ENCODE data around the gene PPP1R1C.

Gene PPP1R1C

DNA sequence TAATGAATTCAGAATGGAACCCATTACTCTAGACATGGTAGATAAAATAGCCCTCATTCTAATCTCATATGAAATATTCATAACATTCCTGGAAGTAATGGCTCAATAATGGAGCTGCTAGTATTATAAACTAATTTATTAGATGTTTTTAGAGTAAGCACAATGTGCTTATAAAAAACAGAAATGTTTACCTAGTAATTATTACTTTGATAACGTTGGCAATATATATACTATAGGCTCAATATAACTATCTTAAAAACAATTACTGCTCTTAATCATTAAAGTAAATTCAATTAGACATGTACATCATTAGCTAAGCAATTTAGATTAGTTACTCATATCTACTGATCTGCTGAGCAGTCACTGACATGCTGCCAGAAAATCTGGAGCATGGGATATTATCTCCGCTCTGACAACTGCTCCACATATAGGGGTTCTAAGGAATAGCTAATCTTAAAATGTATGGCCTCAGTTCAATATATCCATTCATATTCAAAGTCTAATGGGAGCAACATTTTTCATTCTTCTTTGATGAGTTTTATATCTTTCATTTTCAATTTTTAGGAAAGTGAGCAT is 19.4 kb downstream of the PPP1R1C start:
- no peak for DNase-seq (ENCODE audit: extremely low spot score)
- CTCF ChIA-PET, result no interaction called here
- POLR2A ChIA-PET, result no interaction called here
- TF ChIP-seq SUZ12 (IDR thresholded peaks at IDR 0.05) (no peak), ARNT (IDR thresholded peaks at IDR 0.05) (no peak)

- DNase-seq (ENCODE audit: extremely low spot score), result no peak
- ChIA-PET POLR2A (no interaction called here), CTCF (no interaction called here)
- TF ChIP-seq, protein P1, sequence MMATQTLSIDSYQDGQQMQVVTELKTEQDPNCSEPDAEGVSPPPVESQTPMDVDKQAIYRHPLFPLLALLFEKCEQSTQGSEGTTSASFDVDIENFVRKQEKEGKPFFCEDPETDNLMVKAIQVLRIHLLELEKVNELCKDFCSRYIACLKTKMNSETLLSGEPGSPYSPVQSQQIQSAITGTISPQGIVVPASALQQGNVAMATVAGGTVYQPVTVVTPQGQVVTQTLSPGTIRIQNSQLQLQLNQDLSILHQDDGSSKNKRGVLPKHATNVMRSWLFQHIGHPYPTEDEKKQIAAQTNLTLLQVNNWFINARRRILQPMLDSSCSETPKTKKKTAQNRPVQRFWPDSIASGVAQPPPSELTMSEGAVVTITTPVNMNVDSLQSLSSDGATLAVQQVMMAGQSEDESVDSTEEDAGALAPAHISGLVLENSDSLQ (IDR thresholded peaks at IDR 0.05), result no peak
- TF ChIP-seq ARNT (IDR thresholded peaks at IDR 0.05) (no peak), SUZ12 (IDR thresholded peaks at IDR 0.05) (no peak), LEF1 (IDR thresholded peaks at IDR 0.05; ENCODE audit: borderline replicate concordance) (no peak), ELF4 (IDR thresholded peaks at IDR 0.05) (no peak), FOXM1 (IDR thresholded peaks at IDR 0.05; ENCODE audit: borderline replicate concordance) (no peak), SP1 (IDR thresholded peaks at IDR 0.05) (no peak), CTBP1 (IDR thresholded peaks at IDR 0.05; ENCODE audit: borderline replicate concordance) (no peak), ZNF384 (IDR thresholded peaks at IDR 0.05) (no peak), FOXK2 (IDR thresholded peaks at IDR 0.05) (no peak), L3MBTL2 (conservative IDR thresholded peaks at IDR 0.05) (no peak), TARDBP (IDR thresholded peaks at IDR 0.05) (no peak), BHLHE40 (IDR thresholded peaks at IDR 0.05; ENCODE audit: borderline replicate concordance) (no peak), FOXA1 (IDR thresholded peaks at IDR 0.05) (no peak), NFRKB (IDR thresholded peaks at IDR 0.05) (no peak), HDGF (IDR thresholded peaks at IDR 0.05; ENCODE audit: borderline replicate concordance) (no peak)
Measured at GRCh38 chr2:182006595-182007341, 21.1 kb downstream of the PPP1R1C start.

DNA sequence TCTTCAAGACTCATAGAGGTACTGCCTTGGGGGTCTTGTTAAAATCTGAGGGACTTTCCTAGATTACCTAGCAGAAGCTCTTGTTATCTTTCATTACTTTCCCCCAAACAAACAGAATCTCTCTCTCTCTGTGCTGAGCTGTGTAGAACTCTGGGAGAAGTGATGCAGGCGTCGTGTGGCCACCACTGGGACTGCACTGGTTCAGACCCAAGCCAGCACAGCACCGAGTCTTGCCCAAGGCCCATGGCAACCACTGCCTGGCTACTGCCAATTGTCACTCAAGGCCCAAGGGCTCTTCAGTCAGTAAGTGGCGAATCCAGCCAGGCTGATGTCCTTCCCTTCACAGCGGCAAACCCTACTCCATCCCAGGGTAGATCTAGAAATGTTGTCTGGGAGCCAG is 28.6 kb downstream of the PPP1R1C start:
- ChIA-PET POLR2A (no interaction called here), CTCF (no interaction called here)
- DNase-seq (ENCODE audit: extremely low spot score), result no peak

DNA sequence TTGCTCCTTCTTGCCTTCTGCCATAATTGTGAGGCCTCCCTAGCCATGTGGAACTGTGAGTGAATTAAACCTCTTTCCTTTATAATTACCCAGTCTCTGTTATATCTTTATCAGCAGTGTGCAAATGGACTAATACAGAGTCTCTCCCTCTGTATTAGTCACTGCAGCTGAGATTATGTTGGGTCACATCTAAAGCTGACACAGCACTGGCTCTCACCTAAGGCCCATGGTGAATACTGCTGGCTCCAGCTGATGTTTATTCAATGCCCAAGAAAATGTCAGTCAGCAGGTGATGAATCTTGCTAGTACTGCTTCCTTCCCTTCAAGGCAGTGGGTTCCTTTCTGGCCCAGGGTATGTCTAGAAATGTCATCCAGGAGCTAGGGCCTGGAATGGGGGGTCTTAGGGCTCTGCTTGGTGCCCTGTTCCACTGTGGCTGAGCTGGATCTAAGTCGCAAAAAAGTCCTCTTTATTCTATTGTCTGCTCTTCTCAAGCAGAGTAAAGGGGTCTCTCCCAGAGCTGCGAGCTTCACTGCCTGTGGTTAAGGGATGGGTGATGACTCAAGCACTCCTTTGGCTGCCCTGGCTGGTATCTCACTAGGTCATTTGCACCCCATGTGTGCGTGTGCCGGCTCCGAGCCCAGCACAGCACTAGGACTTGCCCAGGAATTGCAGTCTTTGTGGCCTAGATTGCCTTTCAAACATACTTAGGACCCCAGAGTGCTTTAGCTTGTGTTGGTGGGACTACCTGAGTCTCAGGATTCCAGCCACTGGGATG is 29.9 kb downstream of the PPP1R1C start:
- TF ChIP-seq SP1 (IDR thresholded peaks at IDR 0.05) (no peak), HDGF (IDR thresholded peaks at IDR 0.05; ENCODE audit: borderline replicate concordance) (no peak), NFRKB (IDR thresholded peaks at IDR 0.05) (no peak), TARDBP (IDR thresholded peaks at IDR 0.05) (no peak)
- ChIA-PET CTCF (no interaction called here), POLR2A (no interaction called here)
- DNase-seq (ENCODE audit: extremely low spot score), result no peak

More for the DNA sequence above, 28.6 kb downstream of the PPP1R1C start:
- no peak for TF ChIP-seq ZNF384 (IDR thresholded peaks at IDR 0.05)
- TF ChIP-seq FOXA1 (IDR thresholded peaks at IDR 0.05), result no peak
- no peak for TF ChIP-seq HDGF (IDR thresholded peaks at IDR 0.05; ENCODE audit: borderline replicate concordance)
- TF ChIP-seq L3MBTL2 (conservative IDR thresholded peaks at IDR 0.05), result no peak
- TF ChIP-seq NFRKB (IDR thresholded peaks at IDR 0.05), result no peak
- TF ChIP-seq ELF4 (IDR thresholded peaks at IDR 0.05), result no peak
- no peak for TF ChIP-seq LEF1 (IDR thresholded peaks at IDR 0.05; ENCODE audit: borderline replicate concordance)
- TF ChIP-seq BHLHE40 (IDR thresholded peaks at IDR 0.05; ENCODE audit: borderline replicate concordance), result no peak
- no peak for TF ChIP-seq TARDBP (IDR thresholded peaks at IDR 0.05)
- no peak for TF ChIP-seq FOXK2 (IDR thresholded peaks at IDR 0.05)
- no peak for TF ChIP-seq CTBP1 (IDR thresholded peaks at IDR 0.05; ENCODE audit: borderline replicate concordance)
- TF ChIP-seq SUZ12 (IDR thresholded peaks at IDR 0.05), result no peak
- TF ChIP-seq, protein P1 (IDR thresholded peaks at IDR 0.05), result no peak
- TF ChIP-seq SP1 (IDR thresholded peaks at IDR 0.05), result no peak

DNA sequence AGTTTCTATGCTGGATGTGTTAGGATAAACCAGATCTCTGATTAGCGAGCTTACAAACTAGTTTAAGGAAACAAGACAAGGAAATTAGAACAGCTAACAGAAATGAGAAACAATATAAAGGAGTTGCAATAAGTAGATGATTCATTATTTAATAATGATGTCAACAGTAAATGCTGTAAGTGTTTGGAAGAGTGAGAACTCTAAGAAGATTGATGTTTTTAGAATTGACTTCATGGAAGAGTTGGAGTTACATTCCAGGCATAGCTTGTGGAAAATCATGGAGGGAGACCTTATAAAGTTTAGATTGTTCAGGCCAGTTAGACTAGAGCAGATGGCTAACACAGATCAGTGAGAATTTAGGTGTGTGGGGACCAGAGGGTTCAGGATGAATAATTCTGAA is 32.6 kb downstream of the PPP1R1C start:
- CTCF ChIA-PET, result no interaction called here

DNA sequence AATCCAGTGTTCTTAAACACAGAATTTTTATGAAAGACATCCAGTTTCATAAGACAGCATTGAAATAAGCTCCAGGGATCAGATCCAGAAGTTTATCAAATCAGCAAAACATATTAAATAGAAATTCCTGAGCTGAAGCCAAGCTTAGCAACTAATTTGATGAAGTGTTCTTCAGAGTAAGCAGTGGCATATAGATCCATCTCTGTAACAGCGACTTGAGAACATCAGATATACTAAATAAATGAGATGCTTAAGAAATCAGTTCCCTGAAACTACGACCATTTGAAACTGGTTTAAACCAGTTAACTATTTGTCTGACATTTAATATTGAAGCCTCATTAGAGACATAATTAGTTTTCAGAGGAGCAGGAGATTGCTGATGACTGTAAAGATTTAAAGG is 34.1 kb downstream of the PPP1R1C start:
- TF ChIP-seq HDGF (IDR thresholded peaks at IDR 0.05; ENCODE audit: borderline replicate concordance) (no peak), BHLHE40 (IDR thresholded peaks at IDR 0.05; ENCODE audit: borderline replicate concordance) (no peak), LEF1 (IDR thresholded peaks at IDR 0.05; ENCODE audit: borderline replicate concordance) (no peak), SUZ12 (IDR thresholded peaks at IDR 0.05) (no peak), L3MBTL2 (conservative IDR thresholded peaks at IDR 0.05) (no peak), SP1 (IDR thresholded peaks at IDR 0.05) (no peak), ARNT (IDR thresholded peaks at IDR 0.05) (no peak), ELF4 (IDR thresholded peaks at IDR 0.05) (no peak), FOXA1 (IDR thresholded peaks at IDR 0.05) (no peak), FOXM1 (IDR thresholded peaks at IDR 0.05; ENCODE audit: borderline replicate concordance) (no peak), CTBP1 (IDR thresholded peaks at IDR 0.05; ENCODE audit: borderline replicate concordance) (no peak), FOXK2 (IDR thresholded peaks at IDR 0.05) (no peak), ZNF384 (IDR thresholded peaks at IDR 0.05) (no peak), NFRKB (IDR thresholded peaks at IDR 0.05) (no peak), TARDBP (IDR thresholded peaks at IDR 0.05) (no peak)
- TF ChIP-seq, protein P1 (IDR thresholded peaks at IDR 0.05), result no peak
- no peak for DNase-seq (ENCODE audit: extremely low spot score)
- POLR2A ChIA-PET, result no interaction called here
- CTCF ChIA-PET, result no interaction called here

More for the DNA sequence above, 32.6 kb downstream of the PPP1R1C start:
- TF ChIP-seq, protein P1 (IDR thresholded peaks at IDR 0.05), result no peak
- TF ChIP-seq LEF1 (IDR thresholded peaks at IDR 0.05; ENCODE audit: borderline replicate concordance), result no peak
- TF ChIP-seq NFRKB (IDR thresholded peaks at IDR 0.05), result no peak
- TF ChIP-seq FOXM1 (IDR thresholded peaks at IDR 0.05; ENCODE audit: borderline replicate concordance), result no peak
- TF ChIP-seq TARDBP (IDR thresholded peaks at IDR 0.05), result no peak
- no peak for TF ChIP-seq CTBP1 (IDR thresholded peaks at IDR 0.05; ENCODE audit: borderline replicate concordance)
- DNase-seq (ENCODE audit: extremely low spot score), result no peak
- POLR2A ChIA-PET, result no interaction called here

All from HEK293T (cell line).